ENCODE data around the gene LRRC15. TPM values are rescaled to one million over a fixed set of nuclear protein-coding genes. Genes with fewer than 3 reads are reported as not detected.

The LRRC15 gene
- total RNA-seq, 2 donors from 2014 or later, result 0.11 TPM; not detected in 1

- Histone ChIP-seq H3K4me3 (ENCODE audit: low read length) (no peak overlapping the region), H3K9me3 (ENCODE audit: control insufficient read depth, low read length) (no peaks in the 10 kb centered on the region), H3K4me1 (ENCODE audit: control insufficient read depth, insufficient read depth, low read length) (peaks cover 21% of the 10 kb centered on the region), H3K27me3 (ENCODE audit: control insufficient read depth, insufficient read depth, low read length, poor library complexity, severe bottlenecking) (peaks cover 18% of the 10 kb centered on the region), H3K9ac (ENCODE audit: extremely low read depth, low read length, poor library complexity, severe bottlenecking) (no peak overlapping the region), H3K36me3 (ENCODE audit: control insufficient read depth, insufficient read depth, low read length) (no peaks in the 10 kb centered on the region), H3K27ac (ENCODE audit: low read depth, low read length) (no peak overlapping the region)
- peaks cover 32% of the 10 kb centered on the region for H3K4me1 Mint-ChIP-seq
- H3K9me3 Mint-ChIP-seq, result no peaks in the 10 kb centered on the region
- H3K27me3 Mint-ChIP-seq (ENCODE audit: insufficient read depth), result peaks cover 33% of the 10 kb centered on the region
- no peaks in the 10 kb centered on the region for H3K36me3 Mint-ChIP-seq (ENCODE audit: low read depth)
- DNase-seq, result peak; percentile 79
- no peak overlapping the region for H3K4me3 Mint-ChIP-seq
- H3K27ac Mint-ChIP-seq, result peak overlapping the region; percentile 49
- no peak for TF ChIP-seq CTCF (conservative IDR thresholded peaks at IDR 0.05)
- 79 to 83% methylated on average over 15 to 24 of the region's 24 CpGs for WGBS, 2 experiments (ENCODE audit: insufficient coverage in 1 of 2, insufficient read length in 1 of 2)
These were observed 28.7 kb downstream of the LRRC15 start for GRCh38 chr3:194340757-194341400.

- no peak overlapping the region for H3K4me3 ChIP-seq (ENCODE audit: low read length)
- peak overlapping the region; percentile 90 for H3K27ac Mint-ChIP-seq
- DNase-seq, result peak; percentile 67
- no peaks in the 10 kb centered on the region for H3K9me3 ChIP-seq (ENCODE audit: control insufficient read depth, low read length)
- H3K4me3 Mint-ChIP-seq, result peak overlapping the region; percentile 9
- peaks cover 18% of the 10 kb centered on the region for H3K27me3 ChIP-seq (ENCODE audit: control insufficient read depth, insufficient read depth, low read length, poor library complexity, severe bottlenecking)
- no peaks in the 10 kb centered on the region for H3K36me3 ChIP-seq (ENCODE audit: control insufficient read depth, insufficient read depth, low read length)
- WGBS, 2 experiments (ENCODE audit: insufficient coverage in 1 of 2, insufficient read length in 1 of 2), result 37 to 38% methylated on average over 3 to 5 of the region's 5 CpGs
- H3K36me3 Mint-ChIP-seq (ENCODE audit: low read depth), result no peaks in the 10 kb centered on the region
- peaks cover 32% of the 10 kb centered on the region for H3K4me1 Mint-ChIP-seq
- no peak for TF ChIP-seq CTCF (conservative IDR thresholded peaks at IDR 0.05)
- H3K9me3 Mint-ChIP-seq, result no peaks in the 10 kb centered on the region
- H3K27ac ChIP-seq (ENCODE audit: low read depth, low read length), result no peak overlapping the region
- peak overlapping the region; percentile 39 for H3K9ac ChIP-seq (ENCODE audit: extremely low read depth, low read length, poor library complexity, severe bottlenecking)
- H3K4me1 ChIP-seq (ENCODE audit: control insufficient read depth, insufficient read depth, low read length), result peaks cover 21% of the 10 kb centered on the region
- H3K27me3 Mint-ChIP-seq (ENCODE audit: insufficient read depth), result peaks cover 30% of the 10 kb centered on the region
These were observed 29.7 kb downstream of the LRRC15 start for GRCh38 chr3:194339840-194340239.

GRCh38 chr3:194339356-194339755 is 30.2 kb downstream of the LRRC15 start:
- Histone ChIP-seq H3K9me3 (ENCODE audit: control insufficient read depth, low read length) (no peaks in the 10 kb centered on the region), H3K4me1 (ENCODE audit: control insufficient read depth, insufficient read depth, low read length) (peaks cover 21% of the 10 kb centered on the region), H3K27ac (ENCODE audit: low read depth, low read length) (no peak overlapping the region), H3K9ac (ENCODE audit: extremely low read depth, low read length, poor library complexity, severe bottlenecking) (peak overlapping the region; percentile 39), H3K27me3 (ENCODE audit: control insufficient read depth, insufficient read depth, low read length, poor library complexity, severe bottlenecking) (peaks cover 18% of the 10 kb centered on the region), H3K4me3 (ENCODE audit: low read length) (no peak overlapping the region), H3K36me3 (ENCODE audit: control insufficient read depth, insufficient read depth, low read length) (no peaks in the 10 kb centered on the region)
- H3K4me3 Mint-ChIP-seq, result peak overlapping the region; percentile 9
- no peaks in the 10 kb centered on the region for H3K36me3 Mint-ChIP-seq (ENCODE audit: low read depth)
- peaks cover 31% of the 10 kb centered on the region for H3K27me3 Mint-ChIP-seq (ENCODE audit: insufficient read depth)
- peaks cover 32% of the 10 kb centered on the region for H3K4me1 Mint-ChIP-seq
- peak; percentile 79 for DNase-seq
- H3K9me3 Mint-ChIP-seq, result no peaks in the 10 kb centered on the region
- peak; percentile 75 for TF ChIP-seq CTCF (conservative IDR thresholded peaks at IDR 0.05)
- H3K27ac Mint-ChIP-seq, result peak overlapping the region; percentile 90
- 22 to 45% methylated on average over 8 to 9 of the region's 9 CpGs for WGBS, 2 experiments (ENCODE audit: insufficient coverage in 1 of 2, insufficient read length in 1 of 2)

All from endodermal cell (in vitro differentiated cells).